Mucosa of stomach (tissue), 1 donor: ENCODE data around the gene CFAP99.
"Not testable (repeated sequence)": the region's sequence is repeated elsewhere in the genome, so short reads cannot be mapped to it uniquely, and the experiment has no call there.

ENCODE experiments used
- H3K27me3 ChIP-seq: one replicate; pipeline ENCODE4 v1.7.0; 2013; ENCODE audit warnings: mild to moderate bottlenecking, low read length; ENCODE audit not compliant: control insufficient read depth, insufficient read depth
- H3K36me3 ChIP-seq: one replicate; pipeline ENCODE4 v1.7.0; 2013; ENCODE audit warnings: low read length; ENCODE audit not compliant: control insufficient read depth, insufficient read depth
- H3K4me1 ChIP-seq: one replicate; pipeline ENCODE4 v1.7.0; 2013; ENCODE audit warnings: mild to moderate bottlenecking, low read length; ENCODE audit not compliant: control insufficient read depth, insufficient read depth
- H3K4me3 ChIP-seq: one replicate; pipeline ENCODE4 v1.7.0; 2013; ENCODE audit warnings: low read length
- H3K9ac ChIP-seq: one replicate; pipeline ENCODE4 v1.7.0; 2013; ENCODE audit warnings: mild to moderate bottlenecking, low read length, moderate library complexity
- H3K9me3 ChIP-seq: one replicate; pipeline ENCODE4 v1.7.0; 2013; ENCODE audit warnings: mild to moderate bottlenecking, low read length, moderate library complexity; ENCODE audit not compliant: control insufficient read depth
- donor health status: Pancreatic carcinoma.

CFAP99 gene

DNA sequence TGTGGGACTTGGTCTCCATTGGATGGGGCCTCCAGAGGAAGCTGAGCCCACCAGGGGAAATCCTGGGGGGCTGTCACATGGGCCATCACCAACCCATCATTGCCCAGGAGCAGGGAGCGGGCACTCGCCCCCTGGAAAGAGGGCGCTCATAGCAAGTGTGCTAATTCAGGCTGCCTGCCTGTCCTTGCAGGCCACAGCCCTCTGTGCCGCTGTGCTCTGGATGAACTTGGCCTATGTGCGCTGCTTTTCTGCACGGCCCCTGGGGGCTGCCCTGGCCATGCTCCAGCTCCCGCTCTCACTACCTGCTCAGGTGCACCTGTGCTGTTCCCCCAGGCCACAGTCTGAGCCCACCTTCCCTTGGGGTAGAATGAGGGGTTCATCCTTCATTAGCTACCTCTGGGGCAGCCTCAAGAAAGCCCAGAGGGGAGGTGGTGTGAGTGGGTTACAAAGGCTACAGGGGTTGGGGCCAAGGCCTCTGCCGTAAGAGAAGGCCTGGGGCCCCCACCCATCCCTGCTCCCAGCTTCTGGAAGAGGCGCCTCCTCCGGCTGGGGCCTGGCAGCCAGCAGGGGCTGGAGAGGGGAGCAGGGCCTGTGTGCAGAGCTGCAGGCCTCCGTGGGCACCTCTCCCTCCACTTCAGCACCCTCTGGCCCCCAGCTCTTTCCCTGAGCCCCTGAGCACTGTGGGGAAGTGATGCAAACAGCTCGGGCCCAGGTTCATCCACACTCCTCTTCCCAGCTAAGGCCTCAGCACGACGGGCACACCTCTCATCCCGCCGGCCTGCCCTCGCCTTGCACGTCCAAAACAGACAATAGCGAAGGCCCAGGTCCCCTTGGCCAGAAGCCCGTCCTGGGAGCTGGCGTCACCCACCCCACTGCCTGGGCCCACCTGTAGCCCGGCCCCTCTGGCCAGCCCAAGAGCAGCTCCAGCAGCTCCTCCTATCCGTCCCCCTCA, 8.9 kb downstream of the CFAP99 start:
- Histone ChIP-seq H3K36me3 (no peaks in the 10 kb centered on the region), H3K4me3 (no peak overlapping the region), H3K9me3 (no peaks in the 10 kb centered on the region), H3K4me1 (no peaks in the 10 kb centered on the region), H3K27me3 (no peaks in the 10 kb centered on the region), H3K9ac (no peak overlapping the region)

DNA sequence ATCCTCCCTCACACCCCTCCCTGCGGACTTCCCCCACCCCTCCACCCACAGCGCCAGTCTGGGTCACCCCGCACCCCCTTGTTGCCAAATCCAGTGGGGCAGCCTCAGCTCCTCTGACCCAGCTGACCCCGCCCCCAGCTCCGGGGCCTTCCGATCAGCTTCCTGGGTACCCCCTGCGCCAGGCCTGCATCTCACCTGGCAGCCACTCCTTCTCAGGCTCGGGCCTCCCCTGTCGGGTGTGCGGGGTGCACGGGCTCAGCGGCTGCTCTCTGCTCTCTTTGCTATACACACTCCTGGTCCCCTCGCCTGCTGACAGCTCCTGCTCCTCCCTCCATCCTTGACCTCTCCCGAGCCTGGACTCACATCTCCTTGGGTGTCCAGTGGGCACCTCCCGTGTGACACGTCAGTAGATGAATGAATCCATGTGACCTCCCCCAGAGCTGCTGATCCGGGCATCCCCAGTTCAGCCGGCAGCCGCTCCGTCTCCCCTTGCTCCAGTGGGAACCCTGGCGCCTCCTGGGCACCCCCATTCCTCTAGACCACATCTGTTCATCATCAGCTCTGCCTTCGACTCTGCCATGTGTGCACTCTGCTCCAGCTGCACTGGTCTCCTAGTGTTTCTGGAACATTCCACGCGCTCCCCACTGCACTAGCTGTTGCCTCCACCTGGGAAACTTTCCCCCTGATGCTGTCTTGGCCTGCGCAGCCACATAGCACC, 9.9 kb downstream of the CFAP99 start:
- Histone ChIP-seq H3K27me3 (no peaks in the 10 kb centered on the region), H3K4me1 (no peaks in the 10 kb centered on the region), H3K9ac (no peak overlapping the region), H3K9me3 (no peaks in the 10 kb centered on the region), H3K36me3 (no peaks in the 10 kb centered on the region), H3K4me3 (no peak overlapping the region)

DNA sequence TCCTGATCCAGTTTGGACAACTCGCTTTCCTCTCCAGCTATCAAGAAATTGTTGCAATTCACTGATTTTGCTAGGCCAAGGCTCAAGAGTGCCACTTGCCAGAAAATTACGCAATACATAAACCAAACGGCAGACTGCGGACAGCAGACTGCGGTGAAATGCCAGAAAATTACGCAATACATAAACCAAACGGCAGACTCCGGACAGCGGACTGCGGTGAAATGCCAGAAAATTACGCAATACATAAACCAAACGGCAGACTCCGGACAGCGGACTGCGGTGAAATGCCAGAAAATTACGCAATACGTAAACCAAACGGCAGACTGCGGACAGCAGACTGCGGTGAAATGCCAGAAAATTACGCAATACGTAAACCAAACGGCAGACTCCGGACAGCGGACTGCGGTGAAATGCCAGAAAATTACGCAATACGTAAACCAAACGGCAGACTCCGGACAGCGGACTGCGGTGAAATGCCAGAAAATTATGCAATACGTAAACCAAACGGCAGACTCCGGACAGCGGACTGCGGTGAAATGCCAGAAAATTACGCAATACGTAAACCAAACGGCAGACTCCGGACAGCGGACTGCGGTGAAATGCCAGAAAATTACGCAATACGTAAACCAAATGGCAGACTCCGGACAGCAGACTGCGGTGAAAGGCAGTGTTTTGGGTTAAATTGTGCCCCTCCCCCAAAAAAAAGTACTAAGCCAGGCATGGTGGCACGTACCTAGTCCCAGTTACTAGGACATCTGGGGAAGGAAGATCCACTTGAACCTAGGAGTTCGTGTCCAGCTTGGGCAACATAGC, 11.4 kb downstream of the CFAP99 start:
- H3K27me3 ChIP-seq, H3K36me3 ChIP-seq, H3K4me3 ChIP-seq, H3K4me1 ChIP-seq, H3K9ac ChIP-seq, H3K9me3 ChIP-seq: not testable (repeated sequence)

DNA sequence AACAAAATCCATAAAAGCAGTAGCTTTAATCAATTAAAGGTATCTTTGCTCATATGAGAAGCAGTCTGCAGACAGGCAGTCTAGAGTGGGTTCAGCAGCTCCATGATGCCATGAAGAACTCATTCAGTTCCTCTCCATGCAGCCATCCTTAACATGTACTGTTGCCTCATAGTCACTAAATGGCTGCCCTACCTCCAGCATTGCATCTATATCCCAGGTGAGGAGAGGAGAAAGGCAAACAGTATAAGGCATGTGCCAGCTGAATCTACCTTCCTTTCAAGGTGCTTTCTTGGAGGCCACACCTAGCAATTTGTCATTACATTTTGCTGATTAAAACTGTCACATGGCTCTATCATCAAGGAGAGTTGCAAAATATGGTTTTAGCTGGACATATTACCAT, 13.2 kb downstream of the CFAP99 start:
- Histone ChIP-seq H3K36me3 (no peaks in the 10 kb centered on the region), H3K9ac (no peak overlapping the region), H3K4me3 (no peak overlapping the region), H3K9me3 (no peaks in the 10 kb centered on the region), H3K4me1 (no peaks in the 10 kb centered on the region), H3K27me3 (peaks cover 5% of the 10 kb centered on the region)

DNA sequence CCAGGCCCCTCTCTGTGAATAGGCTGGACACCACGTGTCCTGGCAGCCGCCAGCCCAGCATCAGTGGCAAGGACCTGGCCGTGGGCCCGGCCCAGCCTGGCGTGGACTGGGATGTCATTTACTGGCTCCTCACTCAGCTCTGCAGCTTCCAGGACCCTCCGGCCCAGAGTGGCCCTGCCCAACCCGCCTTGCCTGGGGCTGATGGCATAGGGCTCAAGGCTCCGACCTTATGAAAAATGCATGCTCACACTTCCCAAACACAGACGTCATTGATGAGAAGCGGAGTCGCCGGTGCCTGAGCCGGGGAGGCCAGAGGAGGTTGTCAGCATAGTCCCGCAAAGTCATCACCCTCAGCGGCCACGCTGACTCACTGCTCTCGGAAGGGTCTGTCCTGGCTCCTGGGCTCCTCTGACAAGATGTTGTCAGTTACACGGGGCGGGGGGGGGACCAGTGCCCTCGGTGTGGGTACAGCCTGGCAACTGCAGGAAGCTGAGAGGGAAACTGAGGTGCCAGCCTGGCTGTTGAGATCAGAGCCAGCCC, 14.3 kb downstream of the CFAP99 start:
- H3K27me3 ChIP-seq: peaks cover 5% of the 10 kb centered on the region
- H3K9ac ChIP-seq: no peak overlapping the region
- H3K4me1 ChIP-seq: no peaks in the 10 kb centered on the region
- H3K9me3 ChIP-seq: no peaks in the 10 kb centered on the region
- no peaks in the 10 kb centered on the region for H3K36me3 ChIP-seq
- H3K4me3 ChIP-seq: no peak overlapping the region

DNA sequence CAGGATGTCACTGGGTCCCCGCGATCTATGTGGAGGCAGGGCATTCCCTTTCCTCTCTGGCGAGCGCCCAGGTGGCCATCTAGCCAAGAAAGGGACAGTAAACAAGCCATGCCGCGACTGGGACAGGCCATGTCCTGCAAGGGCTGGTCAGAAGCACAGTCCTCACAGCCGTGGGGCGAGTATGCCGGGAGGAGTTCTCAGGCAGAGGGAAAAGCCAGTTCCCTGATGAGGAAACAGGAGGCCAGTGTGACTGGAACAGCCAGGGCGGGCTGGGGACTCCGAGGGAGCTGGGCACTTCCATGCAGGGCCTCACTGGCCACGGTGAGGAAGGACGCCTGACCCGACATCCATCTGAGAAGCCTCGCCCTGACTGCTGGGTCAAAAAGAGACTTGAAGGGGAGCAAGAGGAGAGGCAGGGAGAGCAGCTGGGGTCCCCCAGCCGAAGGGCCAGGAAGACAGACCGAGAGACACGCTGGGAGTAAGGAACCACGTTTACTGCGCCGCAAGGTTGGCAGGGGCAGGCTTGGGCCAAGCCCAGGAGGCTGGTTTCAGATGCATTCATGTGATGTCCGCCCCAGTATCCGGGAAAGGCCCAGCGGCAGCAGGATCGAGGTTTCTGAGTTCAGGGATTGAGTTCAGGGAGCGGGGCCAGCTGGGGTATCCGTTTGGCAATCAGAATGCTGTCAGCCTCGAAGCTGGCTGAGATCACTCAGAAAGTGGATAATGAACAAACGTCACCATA, 15.0 kb downstream of the CFAP99 start:
- H3K9me3 ChIP-seq: no peaks in the 10 kb centered on the region
- no peaks in the 10 kb centered on the region for H3K4me1 ChIP-seq
- peaks cover 6% of the 10 kb centered on the region for H3K27me3 ChIP-seq
- no peak overlapping the region for H3K9ac ChIP-seq
- no peak overlapping the region for H3K4me3 ChIP-seq
- H3K36me3 ChIP-seq: no peaks in the 10 kb centered on the region

DNA sequence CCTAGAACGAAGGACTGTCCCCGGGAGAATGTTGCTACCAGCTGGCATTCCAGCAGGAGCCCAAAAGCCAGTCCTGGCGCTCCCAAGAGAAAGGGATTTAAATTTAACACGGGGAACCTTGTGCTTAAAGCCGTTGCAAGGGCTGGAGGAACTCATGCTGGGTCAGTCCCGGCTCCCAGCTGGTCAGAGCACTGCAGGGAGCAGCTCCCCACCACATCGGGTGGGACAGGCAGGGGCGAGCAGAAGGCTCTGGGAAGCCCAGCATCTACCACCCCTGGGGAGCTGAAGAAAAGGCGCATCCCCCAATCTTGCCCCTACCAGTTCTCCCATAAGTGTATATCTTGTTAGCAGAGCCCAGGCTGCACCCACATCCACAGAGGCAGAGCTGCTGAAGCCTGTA, 15.7 kb downstream of the CFAP99 start:
- Histone ChIP-seq H3K27me3 (peaks cover 12% of the 10 kb centered on the region), H3K4me3 (no peak overlapping the region), H3K9me3 (no peaks in the 10 kb centered on the region), H3K9ac (no peak overlapping the region), H3K4me1 (no peaks in the 10 kb centered on the region), H3K36me3 (no peaks in the 10 kb centered on the region)

DNA sequence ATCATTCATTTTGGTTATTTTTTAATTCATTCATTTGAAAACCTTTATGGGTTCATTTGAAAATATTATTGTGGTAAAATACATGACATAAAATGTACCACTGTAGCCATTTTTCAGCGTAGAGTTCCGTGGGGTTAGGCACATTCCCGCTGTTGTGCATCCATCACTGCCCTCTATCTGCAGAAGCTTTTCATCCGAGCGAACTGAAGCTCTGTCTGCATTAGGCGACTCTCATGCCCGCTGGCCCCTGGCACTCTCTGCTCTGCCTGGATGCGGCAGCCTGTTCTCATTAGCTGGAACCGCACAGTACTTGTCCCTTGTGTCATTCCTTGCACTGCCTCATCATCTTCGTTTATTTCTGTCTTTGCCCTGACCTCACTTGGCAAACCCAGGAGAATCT, 17.5 kb downstream of the CFAP99 start:
- H3K27me3 ChIP-seq: peaks cover 12% of the 10 kb centered on the region
- H3K9me3 ChIP-seq: no peaks in the 10 kb centered on the region
- H3K9ac ChIP-seq: no peak overlapping the region
- no peaks in the 10 kb centered on the region for H3K36me3 ChIP-seq
- H3K4me3 ChIP-seq: no peak overlapping the region
- peaks cover under 1% of the 10 kb centered on the region for H3K4me1 ChIP-seq

DNA sequence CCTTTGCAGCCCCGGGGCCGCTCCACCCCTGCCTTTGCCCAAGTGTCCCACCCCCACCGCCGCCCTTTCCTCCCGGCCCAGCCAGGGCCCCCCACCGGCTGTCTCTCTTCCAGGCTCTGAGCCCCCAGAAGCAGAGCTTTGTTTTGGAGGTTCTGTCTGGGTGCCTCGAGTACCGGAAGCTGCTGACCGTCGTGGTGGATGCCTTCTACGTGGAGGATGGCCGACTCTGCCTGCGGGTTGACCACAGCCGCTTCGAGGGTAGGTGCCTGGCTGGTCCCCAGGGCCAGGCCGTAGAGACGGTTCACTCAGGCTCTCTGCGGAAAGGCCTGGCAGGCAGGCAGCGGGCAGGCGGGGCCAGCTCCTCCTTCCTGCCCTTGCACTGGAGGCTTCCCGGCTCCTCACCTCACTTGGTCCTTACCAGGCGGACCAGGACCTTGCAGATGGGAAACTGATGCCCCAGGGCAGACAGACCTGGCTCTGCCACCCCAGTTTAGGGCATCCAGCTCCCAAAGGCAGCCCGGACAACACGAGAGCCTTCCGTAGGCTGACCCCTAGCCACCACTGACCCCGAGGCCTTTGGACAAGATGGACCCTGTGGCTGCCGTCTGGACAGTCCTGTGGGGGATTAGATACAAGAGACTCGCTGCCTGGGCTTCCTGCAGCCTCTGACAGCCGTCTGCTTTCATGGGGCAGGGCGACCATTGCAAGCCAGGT, 18.2 kb downstream of the CFAP99 start:
- H3K9ac ChIP-seq: no peak overlapping the region
- no peaks in the 10 kb centered on the region for H3K9me3 ChIP-seq
- H3K4me1 ChIP-seq: peaks cover 4% of the 10 kb centered on the region
- H3K4me3 ChIP-seq: no peak overlapping the region
- peaks cover 12% of the 10 kb centered on the region for H3K27me3 ChIP-seq
- no peaks in the 10 kb centered on the region for H3K36me3 ChIP-seq

DNA sequence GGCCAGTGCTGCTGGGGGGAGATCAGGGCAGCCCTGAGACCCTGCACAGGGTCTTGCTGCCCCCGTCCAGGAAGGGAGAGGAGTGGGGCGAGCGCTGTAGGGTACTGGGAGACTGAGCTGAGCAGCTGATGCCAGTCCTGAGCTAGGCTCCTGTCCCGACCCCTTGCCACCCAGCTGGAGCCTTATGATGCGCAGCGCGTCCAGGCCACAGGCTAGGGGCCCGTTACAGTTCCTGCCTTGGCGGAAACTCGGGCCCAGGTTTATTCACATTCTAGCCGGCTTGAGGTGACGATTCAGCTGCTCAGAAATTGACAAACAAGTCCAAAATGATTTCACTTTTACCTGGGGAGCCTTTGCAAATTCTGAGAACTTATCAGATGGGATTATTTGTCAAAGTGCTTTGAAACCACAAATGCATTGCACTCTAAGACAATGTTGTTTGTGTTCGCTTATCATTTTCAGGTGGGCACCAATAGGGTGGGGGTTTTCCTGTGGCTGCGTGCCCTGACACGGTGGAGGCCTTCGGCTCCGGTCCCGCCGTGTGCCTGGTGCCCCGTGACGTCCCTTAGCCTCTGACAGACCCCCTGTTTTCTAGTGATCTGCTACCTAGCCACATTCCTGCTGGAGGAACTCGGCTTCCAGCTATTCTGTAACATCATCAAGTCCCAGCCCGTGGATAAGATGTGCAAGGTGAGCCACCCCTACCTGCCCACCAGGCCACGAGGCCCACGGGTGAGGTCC, 18.9 kb downstream of the CFAP99 start:
- Histone ChIP-seq H3K9ac (no peak overlapping the region), H3K27me3 (peaks cover 12% of the 10 kb centered on the region), H3K9me3 (no peaks in the 10 kb centered on the region), H3K36me3 (no peaks in the 10 kb centered on the region), H3K4me1 (peaks cover 4% of the 10 kb centered on the region), H3K4me3 (no peak overlapping the region)
